ENCODE results near the gene CRMP1.

CRMP1 gene

GRCh38 chr4:5790546-5790857 lies 102.4 kb downstream of the CRMP1 start:
- DNase-seq, result no peak

DNA sequence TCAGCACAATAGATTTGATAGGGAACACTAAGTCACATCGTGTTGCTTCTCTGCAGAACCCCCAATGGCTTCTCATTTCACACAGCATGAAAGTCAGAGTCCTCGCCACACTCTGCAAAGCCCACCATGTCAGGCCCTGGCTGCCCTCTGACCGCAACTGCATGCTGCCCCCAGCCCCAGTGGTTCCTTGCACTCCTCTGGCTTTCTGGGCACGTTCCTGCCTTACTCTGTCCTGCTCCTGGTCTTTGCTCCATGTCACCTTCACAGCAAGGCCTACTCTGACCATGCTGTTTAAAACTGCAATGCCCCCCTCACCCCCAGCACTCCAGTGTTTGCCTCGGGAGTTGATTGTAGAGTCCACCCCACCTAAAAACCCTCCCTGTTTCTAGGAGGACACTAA lies 103.7 kb downstream of the CRMP1 start:
- DNase-seq, result no peak

- no peak for DNase-seq
Observed at GRCh38 chr4:5788144-5788543, 104.7 kb downstream of the CRMP1 start.

DNA sequence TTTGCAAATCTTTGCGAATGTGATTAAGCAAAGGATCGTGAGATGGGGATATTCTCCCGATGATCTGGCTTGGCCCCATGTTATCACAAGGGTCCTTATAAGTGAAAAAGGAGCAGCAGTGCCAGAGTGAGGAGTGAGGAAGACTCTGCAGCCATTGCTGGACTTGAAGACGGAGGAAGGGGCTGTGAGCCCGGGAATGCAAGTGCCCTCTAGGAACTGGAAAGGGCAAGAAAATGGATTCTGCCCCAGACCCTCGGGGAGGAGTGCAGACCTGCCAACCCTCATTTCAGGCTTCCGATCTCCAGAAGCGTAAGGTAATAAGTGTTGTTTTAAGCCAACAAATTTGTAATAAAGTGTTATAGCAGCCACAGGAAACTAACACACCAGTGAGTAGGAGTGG lies 105.6 kb downstream of the CRMP1 start:
- no peak for DNase-seq

DNA sequence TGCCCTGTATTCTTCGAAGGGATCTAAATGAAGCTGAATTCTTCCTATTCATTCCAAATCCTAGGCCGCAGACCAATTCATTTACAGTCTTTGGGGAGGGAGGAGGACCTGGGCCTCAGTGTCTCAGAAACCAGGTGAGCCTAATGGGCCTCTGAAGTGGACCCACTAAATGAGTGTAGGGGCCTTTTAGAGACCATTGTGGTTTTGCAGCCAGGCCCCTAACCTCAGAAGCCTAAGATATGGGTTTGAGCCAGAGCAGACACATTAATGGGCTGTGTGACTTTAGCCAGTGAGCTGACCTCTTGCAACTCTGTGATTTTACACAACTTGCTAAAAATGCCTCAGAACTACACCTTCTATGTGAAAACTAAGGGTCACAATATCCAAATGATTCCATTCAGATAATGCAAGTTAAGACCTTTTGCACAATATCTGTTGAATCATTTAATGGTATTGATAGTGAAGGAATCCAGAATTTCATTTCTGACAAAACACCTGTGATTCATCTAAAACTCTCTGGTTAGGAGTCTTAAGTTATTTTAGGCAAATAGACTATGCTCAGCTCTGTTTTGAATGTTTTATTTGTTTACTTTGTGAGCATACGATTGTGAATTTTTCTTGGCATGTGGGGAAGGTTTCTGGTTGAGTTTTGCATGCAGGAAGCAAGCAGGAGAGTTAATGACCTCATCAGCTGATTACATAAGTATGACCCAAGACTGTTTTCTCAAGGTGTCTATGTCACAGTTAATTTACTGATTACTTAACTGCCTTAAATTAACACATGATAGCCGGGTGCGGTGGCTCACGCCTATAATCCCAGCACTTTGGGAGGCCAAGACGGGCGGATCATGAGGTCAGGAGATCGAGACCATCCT lies 106.8 kb downstream of the CRMP1 start:
- DNase-seq, result no peak

DNA sequence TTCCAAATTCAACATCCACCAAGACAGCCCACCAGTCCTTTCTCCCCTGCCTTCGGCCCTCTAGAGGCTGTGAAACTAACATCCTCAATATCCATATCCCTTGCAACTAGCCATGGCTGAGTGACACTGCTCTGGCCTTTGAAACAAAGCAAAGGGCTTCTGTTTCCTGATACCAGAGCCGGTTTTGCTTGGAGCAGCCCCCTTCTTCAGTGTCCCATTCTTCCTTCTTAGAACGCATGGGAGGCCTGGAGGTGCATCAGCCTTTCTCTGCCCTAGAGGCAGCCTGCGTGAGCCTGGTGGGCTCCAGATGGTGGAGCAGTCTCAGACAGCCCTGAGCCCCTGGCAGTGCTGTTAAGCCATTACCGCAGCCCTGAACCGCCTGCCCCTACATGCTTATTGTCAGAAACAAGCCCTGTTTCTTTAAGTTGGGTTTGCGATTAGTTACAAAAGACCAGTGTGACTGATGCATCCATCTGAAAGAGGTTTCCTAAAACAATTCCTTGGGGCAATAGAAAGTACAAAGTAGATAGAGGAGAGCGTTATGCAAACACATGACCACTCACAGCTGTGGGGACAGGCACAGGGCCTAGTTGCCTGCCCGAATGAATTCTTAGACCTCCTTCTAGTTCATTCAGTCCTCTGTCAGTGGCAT lies 107.8 kb downstream of the CRMP1 start:
- DNase-seq, result no peak

- DNase-seq, result no peak
Observed at GRCh38 chr4:5784021-5784420, 108.9 kb downstream of the CRMP1 start.

DNA sequence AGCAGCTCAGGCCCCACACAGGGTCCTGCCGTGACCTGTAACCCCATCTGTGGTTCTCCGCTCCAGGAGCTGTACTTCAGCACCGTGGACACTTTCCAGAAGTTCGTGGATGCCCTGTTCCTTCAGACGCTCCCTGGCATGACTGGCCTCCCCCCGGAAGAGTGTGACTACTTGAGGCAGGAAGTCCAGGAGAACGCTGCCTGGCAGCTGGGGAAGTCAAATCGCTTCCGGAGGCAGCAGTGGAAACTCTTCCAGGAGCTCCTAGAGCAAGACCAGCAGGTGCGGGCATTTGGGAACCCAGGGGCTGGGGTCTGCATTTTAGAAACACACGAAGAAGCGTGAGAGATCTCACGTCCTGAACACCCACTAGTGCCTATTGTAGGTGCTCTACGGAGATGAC lies 109.4 kb downstream of the CRMP1 start:
- DNase-seq, result no peak

DNA sequence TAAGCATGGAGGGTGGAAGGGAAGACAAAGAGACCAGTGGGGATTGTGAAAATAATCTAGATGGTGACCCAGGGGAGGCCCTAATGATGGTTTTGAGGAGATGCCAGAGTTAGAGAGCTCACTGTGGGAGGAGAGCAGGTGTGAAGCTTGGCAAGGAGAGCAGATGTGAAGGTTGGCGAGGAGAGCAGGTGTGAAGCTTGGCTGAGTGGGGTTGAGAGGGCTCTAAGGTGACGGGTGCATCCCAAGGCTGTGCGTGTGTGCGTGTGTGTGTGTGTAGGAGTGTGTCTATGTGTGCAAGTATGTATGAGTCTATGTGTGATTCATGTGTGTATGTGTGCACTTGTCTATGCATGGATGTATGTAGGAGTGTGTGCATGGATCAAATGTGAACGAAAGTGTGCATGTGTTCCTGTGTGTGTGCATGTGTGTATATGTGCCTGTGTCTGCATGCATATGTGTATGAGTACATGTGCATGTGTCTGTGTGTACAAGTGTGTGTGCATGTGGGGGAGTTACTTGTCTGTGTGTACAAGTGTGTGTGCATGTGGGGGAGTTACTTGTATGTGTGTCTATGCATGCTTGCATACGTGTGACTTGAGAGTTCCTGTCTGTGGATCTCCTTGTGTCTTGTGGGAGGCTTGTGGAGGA lies 109.9 kb downstream of the CRMP1 start:
- peak; percentile 75 for DNase-seq

GRCh38 chr4:5781691-5782090 lies 111.2 kb downstream of the CRMP1 start:
- no peak for DNase-seq

DNA sequence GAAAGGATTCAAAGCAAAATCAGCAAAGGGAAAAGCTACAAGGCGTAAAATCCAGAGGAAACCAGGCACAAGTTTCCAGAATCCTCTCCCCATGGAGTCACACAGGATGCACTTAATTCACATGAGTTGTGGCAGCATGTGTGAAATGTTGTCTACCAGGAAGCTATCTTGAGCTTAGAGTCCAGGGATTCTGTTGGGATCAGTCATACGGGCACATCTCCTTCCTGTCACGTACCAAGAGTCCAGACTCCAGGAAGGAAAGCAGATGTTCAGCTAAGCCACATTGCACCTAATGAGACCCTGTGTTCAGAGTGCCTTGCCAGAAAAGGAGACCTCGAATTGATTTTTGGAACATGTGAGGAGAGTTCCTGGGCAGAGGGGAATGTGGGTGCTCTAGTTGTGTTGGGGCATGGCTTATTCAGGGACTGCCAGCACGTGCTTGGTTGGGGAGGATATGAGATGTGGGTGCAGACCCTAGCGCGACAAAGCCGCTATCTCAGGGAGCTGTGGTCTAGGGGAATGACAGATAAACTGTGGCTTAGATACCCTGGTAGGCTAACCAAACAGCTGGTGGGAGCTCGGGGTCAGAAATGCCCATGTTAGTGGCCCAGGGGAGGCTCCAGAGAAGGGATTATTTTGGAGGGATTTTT lies 111.9 kb downstream of the CRMP1 start:
- no peak for DNase-seq

- DNase-seq, result peak; percentile 26
Observed at GRCh38 chr4:5776510-5776909, 116.4 kb downstream of the CRMP1 start.

GRCh38 chr4:5774416-5775036 lies 118.4 kb downstream of the CRMP1 start:
- no peak for DNase-seq

- no peak for DNase-seq
Observed at GRCh38 chr4:5773271-5773555, 119.7 kb downstream of the CRMP1 start.

GRCh38 chr4:5772528-5773270 lies 120.2 kb downstream of the CRMP1 start:
- no peak for DNase-seq
